NT2/D1 (cell line): ENCODE data around the gene MYMX.

ENCODE experiments used
- DNase-seq: peaks from one replicate; pipeline ENCODE4 v3.0.0-alpha.2; 2011; ENCODE audit warnings: low read depth, low spot score
- H3K27me3 ChIP-seq: 2 replicates; pipeline ENCODE4 v1.6.0; 2011; ENCODE audit warnings: mild to moderate bottlenecking; ENCODE audit not compliant: insufficient read length, insufficient read depth
- H3K36me3 ChIP-seq: 2 replicates; pipeline ENCODE4 v1.6.1; 2011; ENCODE audit warnings: mild to moderate bottlenecking, low read length, mixed read lengths; ENCODE audit not compliant: insufficient read depth, insufficient read length
- H3K4me1 ChIP-seq: 2 replicates; pipeline ENCODE4 v1.5.1; 2011; ENCODE audit not compliant: insufficient read depth, insufficient read length
- H3K4me3 ChIP-seq: 2 replicates; pipeline ENCODE4 v1.5.1; 2011; ENCODE audit warnings: low read depth; ENCODE audit not compliant: insufficient read length
- H3K9ac ChIP-seq: 2 replicates; pipeline ENCODE4 v1.6.0; 2011; ENCODE audit warnings: low read depth; ENCODE audit not compliant: insufficient read length
- H3K9me3 ChIP-seq: 2 replicates; pipeline ENCODE4 v1.5.1; 2011; ENCODE audit warnings: mild to moderate bottlenecking, low read length; ENCODE audit not compliant: insufficient read depth
- SUZ12 ChIP-seq: IDR thresholded peaks from 2 replicates; pipeline ENCODE4 v1.6.1; 2011; ENCODE audit not compliant: insufficient read length, insufficient read depth; ENCODE audit errors: extremely low read depth
- YY1 ChIP-seq: IDR thresholded peaks from 2 replicates; pipeline ENCODE4 v1.6.1; 2011; ENCODE audit not compliant: insufficient read length, insufficient read depth
- ZNF274 ChIP-seq: IDR thresholded peaks from 2 replicates; pipeline ENCODE4 v1.6.1; 2011; ENCODE audit warnings: mild to moderate bottlenecking, low read depth, low read length

The MYMX gene

DNA sequence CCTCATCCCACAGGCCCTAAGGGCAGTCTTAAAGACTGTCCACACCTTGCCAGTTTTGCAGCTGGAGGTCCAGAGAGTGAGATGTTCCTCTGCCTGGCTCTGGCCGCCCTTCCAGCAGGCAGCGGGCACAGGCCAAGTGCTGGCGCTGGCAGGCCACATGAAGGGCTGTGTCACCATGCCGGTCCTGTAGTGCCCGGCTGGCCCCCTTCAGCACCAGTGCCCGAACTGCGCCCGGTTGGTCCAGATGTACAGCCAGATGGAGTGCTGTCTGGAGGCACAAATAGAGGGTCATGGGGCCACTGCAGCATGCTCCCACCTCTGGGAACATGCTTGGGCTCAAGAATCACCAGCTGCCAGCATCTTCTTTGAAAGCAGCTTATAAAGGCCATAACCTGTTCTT is 44.9 kb downstream of the MYMX start:
- no peak for DNase-seq
- Histone ChIP-seq H3K27me3 (peaks cover 2% of the 10 kb centered on the region), H3K36me3 (peaks cover 48% of the 10 kb centered on the region), H3K9ac (no peak overlapping the region), H3K4me3 (no peak overlapping the region), H3K9me3 (no peaks in the 10 kb centered on the region), H3K4me1 (peaks cover 23% of the 10 kb centered on the region)
- TF ChIP-seq YY1 (no peak), ZNF274 (no peak), SUZ12 (no peak)

- peaks cover 48% of the 10 kb centered on the region for H3K36me3 ChIP-seq
- TF ChIP-seq SUZ12 (no peak), YY1 (no peak), ZNF274 (no peak)
- H3K9me3 ChIP-seq: no peaks in the 10 kb centered on the region
- H3K4me1 ChIP-seq: peaks cover 22% of the 10 kb centered on the region
- H3K4me3 ChIP-seq: no peak overlapping the region
- no peak for DNase-seq
- peak overlapping the region; percentile 21 for H3K9ac ChIP-seq
- H3K27me3 ChIP-seq: peaks cover 5% of the 10 kb centered on the region
Observed at GRCh38 chr6:44262467-44263353, 46.0 kb downstream of the MYMX start.

- no peak for TF ChIP-seq ZNF274
- no peak for TF ChIP-seq YY1
- TF ChIP-seq SUZ12: no peak
- Histone ChIP-seq H3K4me1 (peaks cover 22% of the 10 kb centered on the region), H3K4me3 (no peak overlapping the region), H3K36me3 (peaks cover 41% of the 10 kb centered on the region), H3K9me3 (no peaks in the 10 kb centered on the region), H3K27me3 (peaks cover 11% of the 10 kb centered on the region), H3K9ac (peak overlapping the region; percentile 50)
- no peak for DNase-seq
Observed at GRCh38 chr6:44263354-44264100, 46.8 kb downstream of the MYMX start.

GRCh38 chr6:44264154-44265006 is 47.7 kb downstream of the MYMX start:
- DNase-seq: no peak
- Histone ChIP-seq H3K9me3 (no peaks in the 10 kb centered on the region), H3K4me1 (peaks cover 27% of the 10 kb centered on the region), H3K27me3 (peaks cover 19% of the 10 kb centered on the region), H3K36me3 (peaks cover 34% of the 10 kb centered on the region), H3K9ac (peak overlapping the region; percentile 83), H3K4me3 (peak overlapping the region; percentile 74)
- no peak for TF ChIP-seq SUZ12
- no peak for TF ChIP-seq ZNF274
- no peak for TF ChIP-seq YY1

GRCh38 chr6:44265007-44265721 is 48.4 kb downstream of the MYMX start, which contains the start of gene NFKBIE:
Gene NFKBIE, minus strand, starts transcription at chr6:44265551. Its CDS starts 205 bp downstream, at chr6:44265346.
- Histone ChIP-seq H3K4me1 (peaks cover 27% of the 10 kb centered on the region), H3K27me3 (peaks cover 27% of the 10 kb centered on the region), H3K36me3 (peaks cover 27% of the 10 kb centered on the region), H3K4me3 (peak within 1 kb of the TSS; percentile 74), H3K9ac (peak within 1 kb of the TSS; percentile 83), H3K9me3 (no peaks in the 10 kb centered on the region)
- peak; percentile 58 for DNase-seq
- TF ChIP-seq YY1 (no peak), ZNF274 (no peak), SUZ12 (no peak)

DNA sequence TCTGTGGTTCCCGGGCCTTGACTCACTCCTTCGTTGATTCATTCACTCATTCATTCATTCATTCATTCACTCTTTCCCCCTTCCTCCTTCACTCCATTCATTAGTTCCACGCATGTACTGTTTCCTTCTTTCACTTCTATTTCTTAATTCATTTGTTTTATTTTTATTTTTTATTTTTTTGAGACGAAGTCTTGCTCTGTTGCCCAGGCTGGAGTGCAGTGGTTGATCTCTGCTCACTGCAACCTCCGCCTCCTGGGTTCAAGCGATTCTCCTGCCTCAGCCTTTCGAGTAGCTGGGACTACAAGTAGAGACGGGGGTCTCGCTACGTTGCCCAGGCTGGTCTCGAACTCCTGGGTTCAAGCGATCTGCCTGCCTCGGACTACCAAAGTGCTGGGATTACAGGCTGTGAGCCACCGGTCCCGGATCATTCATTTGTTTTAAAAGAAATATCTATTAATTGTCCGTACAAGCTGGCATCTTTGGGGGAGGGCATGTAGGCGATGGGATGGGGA is 49.1 kb downstream of the MYMX start:
- H3K27me3 ChIP-seq: peaks cover 27% of the 10 kb centered on the region
- H3K36me3 ChIP-seq: peaks cover 21% of the 10 kb centered on the region
- H3K9me3 ChIP-seq: no peaks in the 10 kb centered on the region
- no peak overlapping the region for H3K4me3 ChIP-seq
- H3K4me1 ChIP-seq: peaks cover 27% of the 10 kb centered on the region
- no peak for DNase-seq
- no peak overlapping the region for H3K9ac ChIP-seq
- TF ChIP-seq SUZ12 (no peak), ZNF274 (no peak), YY1 (no peak)
